ENCODE results near the gene ARID1B.

ARID1B gene

GRCh38 chr6:156824142-156824541 is 47.0 kb downstream of the ARID1B start:
- H3K27me3 ChIP-seq (ENCODE audit: control insufficient read depth, insufficient read depth, low read length, poor library complexity, severe bottlenecking) = no peaks in the 10 kb centered on the region
- peaks cover 11% of the 10 kb centered on the region for H3K4me1 ChIP-seq (ENCODE audit: control insufficient read depth, insufficient read depth, low read length)
- 93 to 96% methylated on average over 8 of the region's 8 CpGs for WGBS, 2 experiments
- no peak overlapping the region for H3K4me3 ChIP-seq (ENCODE audit: insufficient read depth, low read depth, low read length)
- H3K9me3 ChIP-seq (ENCODE audit: control insufficient read depth, low read length) = no peaks in the 10 kb centered on the region
- peaks cover 1% of the 10 kb centered on the region for H3K36me3 ChIP-seq (ENCODE audit: control insufficient read depth, insufficient read depth, low read length)
- no peak overlapping the region for H3K27ac ChIP-seq (ENCODE audit: insufficient read depth, low read depth, low read length, poor library complexity, severe bottlenecking)

- 92 to 94% methylated on average over 3 of the region's 3 CpGs for WGBS, 2 experiments
- Histone ChIP-seq H3K36me3 (ENCODE audit: control insufficient read depth, insufficient read depth, low read length) (peaks cover 6% of the 10 kb centered on the region), H3K27me3 (ENCODE audit: control insufficient read depth, insufficient read depth, low read length, poor library complexity, severe bottlenecking) (no peaks in the 10 kb centered on the region), H3K9me3 (ENCODE audit: control insufficient read depth, low read length) (no peaks in the 10 kb centered on the region), H3K27ac (ENCODE audit: insufficient read depth, low read depth, low read length, poor library complexity, severe bottlenecking) (no peak overlapping the region), H3K4me3 (ENCODE audit: insufficient read depth, low read depth, low read length) (no peak overlapping the region), H3K4me1 (ENCODE audit: control insufficient read depth, insufficient read depth, low read length) (peaks cover 6% of the 10 kb centered on the region)
These were observed 48.3 kb downstream of the ARID1B start for GRCh38 chr6:156825475-156825874.

GRCh38 chr6:156826290-156826955 is 49.2 kb downstream of the ARID1B start:
- 89 to 90% methylated on average over 9 to 10 of the region's 10 CpGs for WGBS, 2 experiments
- no peak overlapping the region for H3K4me3 ChIP-seq (ENCODE audit: insufficient read depth, low read depth, low read length)
- H3K27ac ChIP-seq (ENCODE audit: insufficient read depth, low read depth, low read length, poor library complexity, severe bottlenecking) = no peak overlapping the region

GRCh38 chr6:156827382-156827781 is 50.2 kb downstream of the ARID1B start:
- no peaks in the 10 kb centered on the region for H3K27me3 ChIP-seq (ENCODE audit: control insufficient read depth, insufficient read depth, low read length, poor library complexity, severe bottlenecking)
- H3K4me3 ChIP-seq (ENCODE audit: insufficient read depth, low read depth, low read length) = no peak overlapping the region
- no peak overlapping the region for H3K27ac ChIP-seq (ENCODE audit: insufficient read depth, low read depth, low read length, poor library complexity, severe bottlenecking)
- peaks cover 6% of the 10 kb centered on the region for H3K36me3 ChIP-seq (ENCODE audit: control insufficient read depth, insufficient read depth, low read length)
- no peaks in the 10 kb centered on the region for H3K9me3 ChIP-seq (ENCODE audit: control insufficient read depth, low read length)
- H3K4me1 ChIP-seq (ENCODE audit: control insufficient read depth, insufficient read depth, low read length) = peaks cover 6% of the 10 kb centered on the region
- WGBS, 2 experiments = 78 to 90% methylated on average over 4 of the region's 4 CpGs

More at GRCh38 chr6:156826290-156826955, 49.2 kb downstream of the ARID1B start:
- H3K36me3 ChIP-seq (ENCODE audit: control insufficient read depth, insufficient read depth, low read length) = peaks cover 6% of the 10 kb centered on the region
- no peaks in the 10 kb centered on the region for H3K27me3 ChIP-seq (ENCODE audit: control insufficient read depth, insufficient read depth, low read length, poor library complexity, severe bottlenecking)
- no peaks in the 10 kb centered on the region for H3K9me3 ChIP-seq (ENCODE audit: control insufficient read depth, low read length)
- peaks cover 6% of the 10 kb centered on the region for H3K4me1 ChIP-seq (ENCODE audit: control insufficient read depth, insufficient read depth, low read length)

GRCh38 chr6:156828280-156828703 is 51.1 kb downstream of the ARID1B start:
- Histone ChIP-seq H3K4me3 (ENCODE audit: insufficient read depth, low read depth, low read length) (no peak overlapping the region), H3K27ac (ENCODE audit: insufficient read depth, low read depth, low read length, poor library complexity, severe bottlenecking) (no peak overlapping the region), H3K9me3 (ENCODE audit: control insufficient read depth, low read length) (no peaks in the 10 kb centered on the region), H3K4me1 (ENCODE audit: control insufficient read depth, insufficient read depth, low read length) (peaks cover 6% of the 10 kb centered on the region), H3K27me3 (ENCODE audit: control insufficient read depth, insufficient read depth, low read length, poor library complexity, severe bottlenecking) (no peaks in the 10 kb centered on the region), H3K36me3 (ENCODE audit: control insufficient read depth, insufficient read depth, low read length) (peaks cover 6% of the 10 kb centered on the region)
- WGBS, 2 experiments = 69 to 73% methylated on average over 5 of the region's 5 CpGs

- no peaks in the 10 kb centered on the region for H3K27me3 ChIP-seq (ENCODE audit: control insufficient read depth, insufficient read depth, low read length, poor library complexity, severe bottlenecking)
- H3K4me3 ChIP-seq (ENCODE audit: insufficient read depth, low read depth, low read length) = no peak overlapping the region
- peaks cover 6% of the 10 kb centered on the region for H3K4me1 ChIP-seq (ENCODE audit: control insufficient read depth, insufficient read depth, low read length)
- H3K36me3 ChIP-seq (ENCODE audit: control insufficient read depth, insufficient read depth, low read length) = peaks cover 6% of the 10 kb centered on the region
- no peaks in the 10 kb centered on the region for H3K9me3 ChIP-seq (ENCODE audit: control insufficient read depth, low read length)
- H3K27ac ChIP-seq (ENCODE audit: insufficient read depth, low read depth, low read length, poor library complexity, severe bottlenecking) = no peak overlapping the region
- WGBS, 2 experiments = 94% methylated on average over 9 of the region's 9 CpGs
These were observed 52.9 kb downstream of the ARID1B start for GRCh38 chr6:156830126-156830525.

GRCh38 chr6:156832231-156832647 is 55.1 kb downstream of the ARID1B start:
- peaks cover 3% of the 10 kb centered on the region for H3K4me1 ChIP-seq (ENCODE audit: control insufficient read depth, insufficient read depth, low read length)
- no peaks in the 10 kb centered on the region for H3K27me3 ChIP-seq (ENCODE audit: control insufficient read depth, insufficient read depth, low read length, poor library complexity, severe bottlenecking)
- no peaks in the 10 kb centered on the region for H3K9me3 ChIP-seq (ENCODE audit: control insufficient read depth, low read length)
- no peak overlapping the region for H3K4me3 ChIP-seq (ENCODE audit: insufficient read depth, low read depth, low read length)
- H3K36me3 ChIP-seq (ENCODE audit: control insufficient read depth, insufficient read depth, low read length) = peaks cover 6% of the 10 kb centered on the region
- H3K27ac ChIP-seq (ENCODE audit: insufficient read depth, low read depth, low read length, poor library complexity, severe bottlenecking) = no peak overlapping the region
- WGBS, 2 experiments = 84% methylated on average over 2 of the region's 2 CpGs

- Histone ChIP-seq H3K36me3 (ENCODE audit: control insufficient read depth, insufficient read depth, low read length) (peaks cover 6% of the 10 kb centered on the region), H3K4me3 (ENCODE audit: insufficient read depth, low read depth, low read length) (no peak overlapping the region), H3K27ac (ENCODE audit: insufficient read depth, low read depth, low read length, poor library complexity, severe bottlenecking) (no peak overlapping the region), H3K4me1 (ENCODE audit: control insufficient read depth, insufficient read depth, low read length) (no peaks in the 10 kb centered on the region), H3K27me3 (ENCODE audit: control insufficient read depth, insufficient read depth, low read length, poor library complexity, severe bottlenecking) (no peaks in the 10 kb centered on the region), H3K9me3 (ENCODE audit: control insufficient read depth, low read length) (no peaks in the 10 kb centered on the region)
- WGBS, 2 experiments = 95 to 96% methylated on average over 3 of the region's 3 CpGs
These were observed 55.5 kb downstream of the ARID1B start for GRCh38 chr6:156832669-156833068.

GRCh38 chr6:156833755-156834154 is 56.6 kb downstream of the ARID1B start:
- 94 to 95% methylated on average over 1 of the region's 1 CpG for WGBS, 2 experiments

GRCh38 chr6:156839129-156839528 is 62.0 kb downstream of the ARID1B start:
- H3K4me1 ChIP-seq (ENCODE audit: control insufficient read depth, insufficient read depth, low read length) = peaks cover 7% of the 10 kb centered on the region
- 67 to 88% methylated on average over 1 to 2 of the region's 2 CpGs for WGBS, 2 experiments
- H3K9me3 ChIP-seq (ENCODE audit: control insufficient read depth, low read length) = no peaks in the 10 kb centered on the region
- no peak overlapping the region for H3K27ac ChIP-seq (ENCODE audit: insufficient read depth, low read depth, low read length, poor library complexity, severe bottlenecking)
- H3K27me3 ChIP-seq (ENCODE audit: control insufficient read depth, insufficient read depth, low read length, poor library complexity, severe bottlenecking) = no peaks in the 10 kb centered on the region
- H3K36me3 ChIP-seq (ENCODE audit: control insufficient read depth, insufficient read depth, low read length) = no peaks in the 10 kb centered on the region
- H3K4me3 ChIP-seq (ENCODE audit: insufficient read depth, low read depth, low read length) = no peak overlapping the region

More at GRCh38 chr6:156833755-156834154, 56.6 kb downstream of the ARID1B start:
- H3K27ac ChIP-seq (ENCODE audit: insufficient read depth, low read depth, low read length, poor library complexity, severe bottlenecking) = no peak overlapping the region
- no peak overlapping the region for H3K4me3 ChIP-seq (ENCODE audit: insufficient read depth, low read depth, low read length)
- no peaks in the 10 kb centered on the region for H3K4me1 ChIP-seq (ENCODE audit: control insufficient read depth, insufficient read depth, low read length)
- no peaks in the 10 kb centered on the region for H3K9me3 ChIP-seq (ENCODE audit: control insufficient read depth, low read length)
- H3K36me3 ChIP-seq (ENCODE audit: control insufficient read depth, insufficient read depth, low read length) = peaks cover 6% of the 10 kb centered on the region
- H3K27me3 ChIP-seq (ENCODE audit: control insufficient read depth, insufficient read depth, low read length, poor library complexity, severe bottlenecking) = no peaks in the 10 kb centered on the region

Measured in ectodermal cell (in vitro differentiated cells).